AG08395 (cell line): Measurements from ENCODE around the gene CNDP2.

ENCODE experiments used
- DNase-seq: peaks from one replicate; pipeline ENCODE4 v3.0.0; 2012; ENCODE audit warnings: mixed read lengths, low spot score

Gene CNDP2

GRCh38 chr18:74495581-74496507, at the start of gene CNDP2:
Gene CNDP2, plus strand, starts transcription at chr18:74496363. Its CDS starts 3,611 bp downstream, at chr18:74499974.
- DNase-seq, result peak; percentile 99

GRCh38 chr18:74446631-74447403, 49.3 kb upstream of the CNDP2 start:
- no peak for DNase-seq

- no peak for DNase-seq
Measured at GRCh38 chr18:74447404-74448152, 48.6 kb upstream of the CNDP2 start.

- DNase-seq, result no peak
Measured at GRCh38 chr18:74450626-74451025, 45.5 kb upstream of the CNDP2 start.

- DNase-seq, result no peak
Measured at GRCh38 chr18:74451148-74451547, 45.0 kb upstream of the CNDP2 start.

GRCh38 chr18:74453016-74453566, 43.1 kb upstream of the CNDP2 start:
- DNase-seq, result no peak

GRCh38 chr18:74453642-74454198, 42.4 kb upstream of the CNDP2 start:
- no peak for DNase-seq

- no peak for DNase-seq
Measured at GRCh38 chr18:74454279-74454751, 41.8 kb upstream of the CNDP2 start.

GRCh38 chr18:74455386-74455785, 40.8 kb upstream of the CNDP2 start:
- no peak for DNase-seq

GRCh38 chr18:74456017-74456348, 40.2 kb upstream of the CNDP2 start:
- DNase-seq, result no peak

- DNase-seq, result no peak
Measured at GRCh38 chr18:74456349-74457042, 39.7 kb upstream of the CNDP2 start.

GRCh38 chr18:74457043-74457724, 39.0 kb upstream of the CNDP2 start, which contains the start of gene DIPK1C:
Gene DIPK1C, minus strand, starts transcription at chr18:74457308. Its CDS starts 49 bp downstream, at chr18:74457259.
- no peak for DNase-seq

GRCh38 chr18:74457725-74458421, 38.3 kb upstream of the CNDP2 start:
- no peak for DNase-seq

- peak; percentile 31 for DNase-seq
Measured at GRCh38 chr18:74459889-74460288, 36.3 kb upstream of the CNDP2 start.

GRCh38 chr18:74460825-74461224, 35.3 kb upstream of the CNDP2 start:
- DNase-seq, result no peak

- DNase-seq, result no peak
Measured at GRCh38 chr18:74463254-74463653, 32.9 kb upstream of the CNDP2 start.

- DNase-seq, result no peak
Measured at GRCh38 chr18:74463983-74464382, 32.2 kb upstream of the CNDP2 start.

GRCh38 chr18:74465775-74466174, 30.4 kb upstream of the CNDP2 start:
- DNase-seq, result no peak

- DNase-seq, result no peak
Measured at GRCh38 chr18:74468547-74469061, 27.6 kb upstream of the CNDP2 start.
